ENCODE data around the gene ZBTB7A. TPM values are rescaled to one million over a fixed set of nuclear protein-coding genes. Genes with fewer than 3 reads are reported as not detected.

The ZBTB7A gene
- total and polyA plus RNA-seq, 8 donors: 7.1 to 49.5 (median 11.4) TPM

DNA sequence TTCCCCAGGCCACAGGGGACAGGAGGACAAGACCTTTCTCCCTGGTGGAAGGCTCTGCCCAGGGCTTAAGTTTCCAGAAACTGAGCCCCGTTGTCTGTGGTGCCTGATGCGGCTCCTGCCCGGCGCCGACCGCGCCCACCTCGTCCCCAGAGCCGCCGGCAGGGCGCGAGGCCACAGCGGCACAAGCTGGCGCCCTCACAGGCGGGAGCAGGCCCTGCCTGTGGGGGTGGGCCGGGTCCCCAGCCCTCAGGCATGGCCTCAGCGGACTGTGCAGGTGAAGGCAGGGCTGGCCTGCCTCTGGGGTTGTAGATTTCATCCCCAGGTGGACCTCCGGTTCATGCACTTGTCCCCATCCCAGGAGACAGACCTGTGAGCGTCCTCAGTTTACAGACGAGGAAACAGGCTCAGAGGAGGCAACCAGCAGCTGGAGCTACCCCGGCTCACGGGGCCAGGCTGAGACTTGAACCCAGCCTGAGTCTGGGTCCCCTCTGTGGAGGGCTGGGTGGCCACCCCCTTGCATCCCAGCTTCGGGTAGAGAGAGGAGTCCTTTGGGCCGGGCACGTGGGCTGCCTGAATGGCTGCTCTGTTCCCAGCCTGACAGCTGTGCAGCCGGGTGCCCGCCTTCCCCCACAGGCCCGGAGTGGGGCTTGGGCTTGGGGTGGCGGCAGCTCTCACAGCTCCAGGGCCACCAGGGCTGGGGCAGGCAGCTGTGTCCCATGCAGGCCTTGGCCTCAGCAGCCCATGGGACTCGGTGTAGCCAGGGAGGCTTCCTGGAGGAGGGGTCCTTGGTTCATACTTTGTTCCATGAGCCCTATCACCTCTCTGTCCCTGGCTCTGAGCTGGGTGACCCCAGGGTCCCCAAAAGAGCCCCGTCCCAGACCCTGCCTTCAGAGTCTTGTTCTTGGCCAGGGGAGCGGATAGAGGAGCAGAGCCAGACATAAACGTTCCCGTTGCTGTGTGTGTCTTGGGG, 32.4 kb downstream of the ZBTB7A start:
- no peak for TF ChIP-seq CTCF (IDR thresholded peaks at IDR 0.05)
- Histone ChIP-seq H3K9me3 (no peaks in the 10 kb centered on the region), H3K4me3 (no peak overlapping the region), H3K36me3 (peaks cover 0 to 83% of the 10 kb centered on the region in 2 donors), H3K27me3 (no peaks in the 10 kb centered on the region), H3K4me1 (peaks cover 0 to 4% of the 10 kb centered on the region in 2 donors), H3K27ac (no peak overlapping the region)
- intact Hi-C loops (cut with DNase I): no loop called here
- peak in 1 of 4 donors; percentile 61 for DNase-seq
- ATAC-seq: no peak

- Histone ChIP-seq H3K36me3 (peaks cover 0 to 87% of the 10 kb centered on the region in 2 donors), H3K27ac (no peak overlapping the region), H3K4me3 (no peak overlapping the region), H3K4me1 (peaks cover 0 to 4% of the 10 kb centered on the region in 2 donors), H3K27me3 (no peaks in the 10 kb centered on the region), H3K9me3 (no peaks in the 10 kb centered on the region)
- no peak for TF ChIP-seq CTCF (IDR thresholded peaks at IDR 0.05)
- intact Hi-C loops (cut with DNase I): no loop called here
- ATAC-seq: no peak
- peak in 1 of 4 donors; percentile 68 for DNase-seq
Observed at GRCh38 chr19:4033028-4033956, 33.4 kb downstream of the ZBTB7A start.

GRCh38 chr19:4032436-4032835, 34.3 kb downstream of the ZBTB7A start:
- no peaks in the 10 kb centered on the region for H3K9me3 ChIP-seq
- no peak for TF ChIP-seq CTCF (IDR thresholded peaks at IDR 0.05)
- peak in 1 of 4 donors; percentile 68 for DNase-seq
- no peaks in the 10 kb centered on the region for H3K27me3 ChIP-seq
- H3K36me3 ChIP-seq: peaks cover 0 to 88% of the 10 kb centered on the region in 2 donors
- intact Hi-C loops (cut with DNase I): no loop called here
- H3K4me3 ChIP-seq: no peak overlapping the region
- peaks cover 0 to 4% of the 10 kb centered on the region in 2 donors for H3K4me1 ChIP-seq
- ATAC-seq: no peak
- H3K27ac ChIP-seq: no peak overlapping the region

- H3K4me1 ChIP-seq: peaks cover 0 to 4% of the 10 kb centered on the region in 2 donors
- peak in 1 of 4 donors; percentile 60 for DNase-seq
- no peak overlapping the region for H3K27ac ChIP-seq
- no peaks in the 10 kb centered on the region for H3K9me3 ChIP-seq
- no peak overlapping the region for H3K4me3 ChIP-seq
- intact Hi-C loops (cut with DNase I): no loop called here
- no peak for TF ChIP-seq CTCF (IDR thresholded peaks at IDR 0.05)
- no peak for ATAC-seq
- peaks cover 0 to 85% of the 10 kb centered on the region in 2 donors for H3K36me3 ChIP-seq
- H3K27me3 ChIP-seq: no peaks in the 10 kb centered on the region
Observed at GRCh38 chr19:4031420-4031819, 35.3 kb downstream of the ZBTB7A start.
